HepG2 (cell line): ENCODE measurements around the gene LYPD6B. TPM values are rescaled to one million over a fixed set of nuclear protein-coding genes. Genes with fewer than 3 reads are reported as not detected.

ENCODE experiments used
- ATAC-seq: fragments of 200-7000 bp; cut with Tn5 transposase; 3 replicates; pipeline ENCODE4 v1.9.1; 2020; ENCODE audit warnings: mild to moderate bottlenecking, moderate library complexity
- BruUV-seq: library from RNA; stranded (reverse); fragments of 400-500 nt; replicated peaks from 2 replicates; lab custom pipeline; 2021; lab: Mats Ljungman, UMichigan
- CTCF ChIA-PET: fragments of 300-600 bp; formaldehyde crosslinking; extraction: SDS; loops from one replicate; lab custom pipeline; 2021; ENCODE audit warnings: low total read pairs, inconsistent platforms, low intra/inter-chr PET ratio; lab: Yijun Ruan, JAX
- POLR2A ChIA-PET: fragments of 350-600 bp; sonication (Branson Sonifier 250); formaldehyde crosslinking; loops from one replicate; lab custom pipeline; 2020; ENCODE audit warnings: antibody characterized with exemption, inconsistent platforms; lab: Yijun Ruan, JAX
- DNase-seq: peaks from one replicate; pipeline ENCODE4 v3.0.0-alpha.2; 2015; ENCODE audit warnings: low spot score
- FAIRE-seq: peaks from 3 replicates; lab custom pipeline; 2011; peaks lifted over from hg19 to GRCh38; lab: Jason Lieb, UNC
- H2AFZ ChIP-seq: one replicate; pipeline ENCODE4 v1.6.1; 2011; ENCODE audit warnings: low read length, inconsistent platforms
- H3K27ac ChIP-seq: fragments of 300-600 bp; 3 replicates; pipeline ENCODE4 v1.8.0; 2011; ENCODE audit warnings: mixed run types, mild to moderate bottlenecking, mixed read lengths, low read length, inconsistent platforms; ENCODE audit not compliant: insufficient read depth; ENCODE audit errors: extremely low read length
- H3K27me3 ChIP-seq, 2 experiments: fragments of 200-600 bp in 1 of 2; 2 replicates in 1 of 2; 3 replicates in 1 of 2; pipeline versions ENCODE4 v1.6.0 to v1.8.0; 2011; ENCODE audit warnings: low read length in 2 of 2, mild to moderate bottlenecking in 2 of 2, moderate library complexity in 2 of 2, inconsistent platforms in 1 of 2; ENCODE audit not compliant: insufficient read depth in 2 of 2, control insufficient read depth in 1 of 2
- H3K36me3 ChIP-seq, 2 experiments: fragments of 200-600 bp in 1 of 2; replicated peaks in 1 of 2; 2 replicates in 1 of 2; 3 replicates in 1 of 2; pipeline versions ENCODE4 v1.5.1 to v1.8.0; 2011; ENCODE audit warnings: low read length in 2 of 2, inconsistent platforms in 1 of 2; ENCODE audit not compliant: insufficient read depth in 2 of 2, control insufficient read depth in 1 of 2
- H3K4me1 ChIP-seq: 2 replicates; pipeline ENCODE4 v1.5.1; 2012; ENCODE audit warnings: low read length, inconsistent platforms; ENCODE audit not compliant: insufficient read depth
- H3K4me2 ChIP-seq: 2 replicates; pipeline ENCODE4 v1.6.0; 2011; ENCODE audit warnings: low read depth, low read length, inconsistent platforms
- H3K4me3 ChIP-seq, 3 experiments: fragments of 200-600 bp in 1 of 3; sonication (generic), shearing (Covaris generic) in 1 of 3; replicated peaks in 1 of 3; 2 replicates each; pipeline ENCODE4 v1.5.1; 2011 to 2016; ENCODE audit warnings: low read length in 3 of 3, inconsistent platforms in 2 of 3, low read depth in 2 of 3, mild to moderate bottlenecking in 2 of 3, control low read depth in 1 of 3, mixed read lengths in 1 of 3; ENCODE audit not compliant: insufficient read depth in 1 of 3
- H3K79me2 ChIP-seq: one replicate; pipeline ENCODE4 v1.6.1; 2011; ENCODE audit warnings: low read length, inconsistent platforms; ENCODE audit not compliant: insufficient read depth
- H3K9ac ChIP-seq: 2 replicates; pipeline ENCODE4 v1.6.0; 2011; ENCODE audit warnings: mild to moderate bottlenecking, low read depth, low read length, inconsistent platforms; ENCODE audit not compliant: insufficient read depth
- H3K9me3 ChIP-seq: 2 replicates; pipeline ENCODE4 v1.5.1; 2012; ENCODE audit warnings: mild to moderate bottlenecking, low read length
- H4K20me1 ChIP-seq: 2 replicates; pipeline ENCODE4 v1.6.0; 2011; ENCODE audit warnings: inconsistent platforms, mild to moderate bottlenecking, low read length, moderate library complexity; ENCODE audit not compliant: insufficient read depth
- CHCHD3 ChIP-seq: sonication (generic); formaldehyde crosslinking; IDR thresholded peaks from 2 replicates; pipeline ENCODE4 v1.8.0; 2022; ENCODE audit warnings: mild to moderate bottlenecking, missing genetic modification reagents, moderate library complexity
- JDP2 ChIP-seq: sonication (generic); formaldehyde crosslinking; IDR thresholded peaks from 2 replicates; pipeline ENCODE4 v1.8.1; 2022; ENCODE audit warnings: missing genetic modification reagents, borderline replicate concordance
- MXD3 ChIP-seq: IDR thresholded peaks from 2 replicates; pipeline ENCODE4 v1.6.1; 2016; ENCODE audit warnings: mild to moderate bottlenecking, missing biosample characterization, missing genetic modification reagents
- MYPOP ChIP-seq: sonication (generic); formaldehyde crosslinking; IDR thresholded peaks from 2 replicates; pipeline ENCODE4 v1.8.1; 2023; ENCODE audit warnings: mild to moderate bottlenecking, moderate library complexity, missing genetic modification reagents
- NFATC3 ChIP-seq: sonication (generic); formaldehyde crosslinking; IDR thresholded peaks from 2 replicates; pipeline ENCODE4 v1.5.1; 2020; ENCODE audit warnings: mild to moderate bottlenecking, missing genetic modification reagents
- NR3C1 ChIP-seq: sonication (generic); formaldehyde crosslinking; IDR thresholded peaks from 2 replicates; pipeline ENCODE4 v1.4.0; 2020; ENCODE audit warnings: missing genetic modification reagents
- POLR2A ChIP-seq, 2 experiments: IDR thresholded peaks; 2 replicates each; pipeline ENCODE4 v1.6.1; 2011; ENCODE audit warnings: low read depth in 2 of 2, low read length in 2 of 2, mild to moderate bottlenecking in 1 of 2, moderate library complexity in 1 of 2; ENCODE audit not compliant: insufficient read depth in 1 of 2
- TFDP2 ChIP-seq: sonication (generic); formaldehyde crosslinking; IDR thresholded peaks from 2 replicates; pipeline ENCODE4 v1.4.0; 2020; ENCODE audit warnings: missing genetic modification reagents
- TOE1 ChIP-seq: sonication (generic); formaldehyde crosslinking; IDR thresholded peaks from 2 replicates; pipeline ENCODE4 v1.4.0; 2020; ENCODE audit warnings: mild to moderate bottlenecking, missing genetic modification reagents
- ZBTB38 ChIP-seq: sonication (generic); formaldehyde crosslinking; IDR thresholded peaks from 2 replicates; pipeline ENCODE4 v1.5.1; 2020; ENCODE audit warnings: mild to moderate bottlenecking, missing genetic modification reagents
- ZNF180 ChIP-seq: sonication (generic); formaldehyde crosslinking; IDR thresholded peaks from 2 replicates; pipeline ENCODE4 v1.4.0; 2020; ENCODE audit warnings: low read depth, missing genetic modification reagents, borderline replicate concordance
- ZNF33A ChIP-seq: sonication (generic); formaldehyde crosslinking; IDR thresholded peaks from 2 replicates; pipeline ENCODE4 v1.5.1; 2020; ENCODE audit warnings: missing genetic modification reagents, mild to moderate bottlenecking, moderate library complexity, borderline replicate concordance
- ZNF432 ChIP-seq: sonication (generic); formaldehyde crosslinking; IDR thresholded peaks from 2 replicates; pipeline ENCODE4 v1.5.0; 2020; ENCODE audit warnings: missing genetic modification reagents, mild to moderate bottlenecking, borderline replicate concordance
- ZNF691 ChIP-seq: sonication (generic); formaldehyde crosslinking; IDR thresholded peaks from 2 replicates; pipeline ENCODE4 v1.4.0; 2020; ENCODE audit warnings: missing genetic modification reagents, low read depth, mild to moderate bottlenecking, borderline replicate concordance
- ZSCAN29 ChIP-seq: sonication (generic); formaldehyde crosslinking; conservative IDR thresholded peaks from 2 replicates; pipeline ENCODE4 v1.4.0; 2020; ENCODE audit warnings: mild to moderate bottlenecking, missing genetic modification reagents
- WGBS: methylation state at CpG from one replicate; pipeline ENCODE4 v1.1.6; 2017; ENCODE audit warnings: low lambda C conversion rate; 5-methylcytosine and 5-hydroxymethylcytosine counted together
- in situ Hi-C: cut with HindIII; loops from 2 replicates; pipeline ENCODE4 v1.10.0; 2017; ENCODE audit warnings: low pct_unique_long_range_greater_than_20kb; ENCODE audit not compliant: extremely low pct_ligation_motif_present
- intact Hi-C: fragments of 100-400 bp; cut with micrococcal nuclease; formaldehyde crosslinking; loops from one replicate; pipeline ENCODE4 v1.10.0; 2022; ENCODE audit not compliant: unreplicated experiment
- polyA plus RNA-seq, 8 experiments: library from polyadenylated mRNA; depleted of rRNA in 3 of 8; stranded (reverse) in 7 of 8; unstranded in 1 of 8; fragments of >200 nt; fragmentation: Illumina TruSeq in 4 of 8; extraction: Trizol in 4 of 8; gene quantifications; 2 replicates each; pipeline versions ENCODE4 v1.2.1 to v1.2.3, GENCODE V29; 2011 to 2016; ENCODE audit warnings: low read depth in 4 of 8, missing spikeins in 1 of 8, mixed read lengths in 1 of 8; ENCODE audit not compliant: insufficient read depth in 1 of 8
- total RNA-seq, 5 experiments: library from RNA; depleted of rRNA; stranded (reverse); fragments of >200 nt; fragmentation: Illumina TruSeq; extraction: Trizol; gene quantifications; 2 replicates each; pipeline ENCODE4 v1.2.3, GENCODE V29; 2016; ENCODE audit warnings: low read depth in 1 of 5

LYPD6B gene
- total and polyA plus RNA-seq, 2 of the 13 experiments (the other 11 are each of a cell fraction or from before 2014, with no cell fraction given): not detected

GRCh38 chr2:149012545-149012944 lies 26.0 kb upstream of the LYPD6B start:
- Histone ChIP-seq H3K9me3 (no peaks in the 10 kb centered on the region), H2AFZ (no peak overlapping the region), H3K79me2 (no peaks in the 10 kb centered on the region), H3K36me3 (no peaks in the 10 kb centered on the region), H3K4me3 (no peak overlapping the region), H3K27me3 (peaks cover 2 to 19% of the 10 kb centered on the region in 2 experiments; a peak in 3 of 5 replicates), H3K4me1 (no peaks in the 10 kb centered on the region), H3K4me2 (no peak overlapping the region), H3K9ac (no peak overlapping the region), H3K27ac (no peak overlapping the region), H4K20me1 (no peaks in the 10 kb centered on the region)
- no peak for TF ChIP-seq POLR2A (IDR thresholded peaks at IDR 0.05; ENCODE audit: insufficient read depth in 1 of 2, low read depth in 2 of 2, low read length in 2 of 2)
- TF ChIP-seq ZSCAN29 (CRISPR knock-in tag): no peak
- no peak for TF ChIP-seq TOE1 (CRISPR knock-in tag)
- TF ChIP-seq JDP2 (CRISPR knock-in tag): no peak
- TF ChIP-seq MYPOP (CRISPR knock-in tag): no peak
- no peak for TF ChIP-seq ZBTB38 (CRISPR knock-in tag)
- TF ChIP-seq MXD3 (CRISPR knock-in tag): no peak
- TF ChIP-seq NR3C1 (CRISPR knock-in tag): no peak
- no peak for TF ChIP-seq ZNF432
- no peak for TF ChIP-seq ZNF691 (CRISPR knock-in tag)
- TF ChIP-seq TFDP2 (CRISPR knock-in tag): no peak
- no peak for TF ChIP-seq ZNF33A (CRISPR knock-in tag)
- no peak for TF ChIP-seq CHCHD3
- TF ChIP-seq NFATC3: no peak
- TF ChIP-seq ZNF180 (CRISPR knock-in tag): no peak
- FAIRE-seq: no peak
- CTCF ChIA-PET: no interaction called here
- POLR2A ChIA-PET: no interaction called here
- no TSS peak for BruUV-seq
- 56% methylated on average over 7 of the region's 9 CpGs for whole genome bisulfite sequencing
- in situ Hi-C loops (no loop called here), intact Hi-C loops (no loop called here)
- no peak for ATAC-seq
- no peak for DNase-seq
